DMS53 (cell line): Measurements from ENCODE around the gene GAS2L1.

Experiments
- DNase-seq: peaks from one replicate; lab custom pipeline; 2025; lab: John Stamatoyannopoulos, UW

GAS2L1 gene

DNA sequence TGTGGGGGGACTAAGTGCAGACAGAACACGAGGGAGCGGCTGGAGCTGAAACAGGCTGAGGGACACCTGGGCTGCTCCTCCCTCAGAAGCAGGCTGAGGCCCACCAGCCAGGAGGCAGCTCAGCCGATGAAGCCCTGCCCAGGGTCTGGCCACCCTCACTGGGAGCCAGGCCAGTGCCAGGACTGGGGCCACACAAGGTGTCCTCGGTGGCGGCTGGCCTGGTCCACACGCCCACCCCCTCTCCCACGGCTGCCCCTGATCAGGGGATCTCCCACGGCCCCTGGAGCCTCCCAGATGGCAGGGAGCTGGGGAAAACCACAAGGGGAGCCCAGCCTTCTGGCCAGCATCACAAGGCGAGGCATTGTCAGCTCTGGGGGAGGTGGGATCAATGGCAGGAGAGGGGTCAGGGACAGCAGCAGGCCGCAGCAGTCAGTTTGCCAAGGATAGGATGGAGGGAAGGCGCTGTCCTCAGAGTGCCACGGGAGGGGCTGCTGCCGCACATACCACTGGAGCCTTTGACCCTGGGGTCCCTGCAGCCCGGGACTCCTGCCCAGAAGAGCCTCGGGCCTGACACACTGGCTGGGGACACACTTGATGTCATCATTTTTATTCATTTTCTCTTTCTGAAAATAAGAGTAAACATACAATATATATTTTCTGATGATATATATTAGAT is 20.8 kb downstream of the GAS2L1 start:
- DNase-seq = no peak

DNA sequence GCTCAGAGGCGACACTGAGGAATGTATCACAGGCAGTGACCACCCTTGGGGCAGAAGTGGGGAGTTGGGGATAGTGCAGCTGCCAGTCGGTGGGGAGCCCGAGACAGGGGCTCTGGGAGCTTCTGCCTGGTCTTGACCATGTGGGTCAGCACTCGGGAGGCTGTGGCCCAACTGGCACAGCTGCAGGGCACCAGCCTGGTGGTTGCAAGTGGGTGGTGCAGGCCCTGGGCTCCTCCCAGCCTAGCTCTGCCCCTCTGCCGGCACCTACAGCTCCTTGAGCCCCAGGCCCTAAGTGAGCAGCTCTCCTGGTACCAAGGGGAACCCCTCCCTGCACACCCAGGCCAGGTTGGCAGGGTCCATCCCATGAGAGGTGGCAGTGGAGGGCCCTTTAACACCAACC is 21.6 kb downstream of the GAS2L1 start:
- DNase-seq = no peak

DNA sequence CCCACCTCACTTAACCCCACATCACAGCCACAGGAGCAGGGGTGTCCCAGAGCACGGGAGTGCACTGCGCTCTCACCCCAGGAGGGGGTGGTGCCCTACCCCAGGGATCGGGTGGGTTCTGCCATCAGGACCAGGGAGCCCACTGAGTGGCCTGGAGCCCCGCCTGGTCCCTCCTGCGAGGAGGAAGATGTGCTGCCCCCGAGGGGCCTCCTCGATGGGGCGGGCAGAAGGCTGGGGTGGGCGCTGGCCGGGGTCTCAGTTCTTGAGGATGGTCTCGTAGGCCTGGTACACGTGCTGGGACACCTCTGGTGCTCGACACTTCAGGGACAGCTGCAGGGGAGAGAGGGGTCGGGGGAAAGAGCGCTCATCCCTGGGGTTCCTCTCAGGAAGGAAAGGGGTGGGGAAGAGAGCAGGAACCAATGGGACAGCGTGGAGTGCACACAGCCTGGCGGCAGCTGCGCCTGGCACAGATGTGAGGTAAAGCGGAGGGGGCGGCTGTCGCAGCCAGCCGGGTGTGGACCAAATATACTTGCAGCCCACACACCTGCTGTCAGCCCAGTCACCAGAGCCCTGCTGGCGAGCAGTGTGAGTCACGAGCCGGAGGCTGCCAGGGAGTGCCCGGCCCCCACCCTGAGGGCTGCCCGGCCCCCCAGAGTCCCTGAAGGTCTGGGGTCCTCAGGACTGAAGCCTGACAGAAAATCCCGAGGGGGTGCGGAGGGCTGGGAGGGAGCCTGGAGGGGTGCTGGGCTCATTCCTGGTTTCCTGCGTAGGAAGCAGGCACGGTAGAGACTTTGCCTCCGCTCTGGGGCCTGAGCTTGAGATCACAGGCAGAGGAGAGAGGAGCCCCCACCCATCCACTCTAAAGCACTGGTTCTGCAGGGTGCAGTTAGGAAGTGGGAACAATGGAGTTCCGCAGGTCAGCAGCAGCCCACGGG is 22.4 kb downstream of the GAS2L1 start:
- DNase-seq = no peak

DNA sequence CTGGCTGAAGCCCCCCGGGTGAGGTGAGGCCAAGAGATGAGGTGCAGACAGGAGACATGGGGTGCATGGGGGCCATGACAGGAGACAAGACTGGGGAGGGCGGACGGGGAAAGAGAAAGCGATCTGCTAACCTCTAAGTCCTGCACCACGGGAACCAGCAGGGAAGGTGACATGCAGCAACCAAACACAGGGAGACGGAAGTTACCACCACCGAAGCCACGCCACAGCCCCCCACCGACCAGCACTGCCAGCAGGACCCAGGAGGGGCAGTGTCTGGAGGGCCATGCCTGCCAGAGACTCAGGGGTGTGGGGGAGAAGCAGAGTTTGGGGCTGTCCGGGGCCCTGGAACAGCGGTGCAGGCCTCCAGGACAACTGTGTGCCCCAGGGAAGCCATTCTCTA is 23.1 kb downstream of the GAS2L1 start:
- no peak for DNase-seq

DNA sequence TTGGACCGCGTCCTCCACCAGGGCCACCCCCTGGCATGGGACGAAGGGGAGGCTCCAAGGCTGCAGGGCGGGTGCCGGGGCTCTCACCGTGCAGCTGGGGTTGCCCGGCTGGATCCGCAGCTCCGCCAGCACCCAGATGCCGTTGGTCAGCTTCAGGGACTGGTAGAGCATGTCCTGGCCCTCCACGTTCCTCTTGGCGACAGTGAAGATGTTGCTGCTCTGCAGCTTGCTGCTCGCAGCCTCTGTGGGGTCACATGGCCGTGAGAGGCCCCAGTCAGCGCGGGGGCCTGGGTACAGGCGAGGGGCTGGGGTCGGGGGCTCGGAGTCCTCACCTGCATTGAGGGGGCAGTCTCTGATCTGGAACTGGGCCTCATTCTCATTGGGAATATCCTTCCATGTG is 23.8 kb downstream of the GAS2L1 start:
- DNase-seq = no peak

DNA sequence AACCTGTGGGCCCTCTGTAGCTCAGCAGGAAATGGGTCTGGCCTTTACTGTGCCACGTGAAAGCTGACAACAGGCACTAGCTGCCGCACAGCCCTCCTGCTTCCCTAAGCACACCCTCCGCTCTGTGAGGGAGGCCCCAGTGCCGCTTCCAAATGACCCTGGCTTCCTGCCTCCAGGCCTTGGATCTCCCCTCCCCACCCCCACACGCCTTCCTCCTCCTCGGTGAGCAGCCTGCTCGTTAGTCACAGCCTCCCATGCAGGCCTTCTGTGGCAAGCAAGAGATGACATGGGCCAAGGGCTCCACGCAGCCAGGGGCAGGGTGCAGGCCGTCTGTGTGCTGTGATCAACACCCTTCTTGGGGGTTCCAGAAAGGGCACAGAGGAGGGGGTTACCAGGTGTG is 24.3 kb downstream of the GAS2L1 start:
- no peak for DNase-seq

DNA sequence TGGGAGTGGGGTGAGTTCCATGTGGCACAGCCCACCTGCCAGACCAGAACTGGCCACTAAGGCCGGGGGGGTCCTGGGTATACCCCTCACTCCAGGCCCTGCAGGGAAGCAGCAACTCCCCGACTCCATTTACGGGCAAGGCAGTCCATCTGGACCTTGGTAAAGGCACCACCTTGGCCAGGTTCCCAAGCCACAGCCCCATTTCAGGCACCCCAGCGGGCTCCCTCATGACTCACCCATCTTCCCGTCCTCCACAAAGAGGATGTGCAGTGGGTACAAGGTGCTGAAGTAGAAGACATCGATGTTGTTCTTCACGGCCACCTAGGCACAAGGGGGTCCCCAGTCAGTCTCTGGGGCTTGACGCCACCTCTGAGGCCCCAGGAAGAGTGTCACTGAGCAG is 24.8 kb downstream of the GAS2L1 start:
- DNase-seq = no peak

DNA sequence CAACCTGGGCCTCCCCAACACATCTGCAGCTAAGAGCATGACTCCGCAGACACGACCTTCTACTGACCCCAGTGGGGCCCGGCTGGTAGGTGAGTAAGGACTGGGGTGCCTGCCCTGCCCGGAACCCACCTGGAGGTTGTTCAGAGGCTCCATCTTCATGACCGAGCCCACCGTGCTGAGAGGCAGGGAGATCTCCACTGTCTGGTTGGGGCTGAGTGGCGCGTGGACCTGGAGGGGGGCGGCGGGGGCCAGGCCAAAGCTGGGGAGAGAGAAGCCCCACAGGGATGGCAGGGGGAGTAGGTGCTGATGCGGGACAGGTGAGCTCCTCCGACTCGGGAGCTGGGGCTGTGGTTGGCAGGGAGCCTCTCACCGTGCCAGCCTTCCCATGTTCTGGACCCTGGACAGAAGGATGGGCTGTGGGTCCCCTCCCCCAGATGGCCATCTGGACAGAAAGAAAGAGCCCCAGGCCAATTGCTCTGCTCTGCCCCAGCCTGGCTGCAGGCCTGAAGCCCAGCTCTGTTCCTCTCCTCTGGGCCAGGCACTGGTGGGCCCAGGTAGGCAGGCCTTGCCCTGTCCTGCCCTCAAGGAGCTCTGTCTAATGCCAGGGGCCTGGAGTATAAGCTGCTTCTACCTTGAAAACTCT is 25.3 kb downstream of the GAS2L1 start:
- no peak for DNase-seq

DNA sequence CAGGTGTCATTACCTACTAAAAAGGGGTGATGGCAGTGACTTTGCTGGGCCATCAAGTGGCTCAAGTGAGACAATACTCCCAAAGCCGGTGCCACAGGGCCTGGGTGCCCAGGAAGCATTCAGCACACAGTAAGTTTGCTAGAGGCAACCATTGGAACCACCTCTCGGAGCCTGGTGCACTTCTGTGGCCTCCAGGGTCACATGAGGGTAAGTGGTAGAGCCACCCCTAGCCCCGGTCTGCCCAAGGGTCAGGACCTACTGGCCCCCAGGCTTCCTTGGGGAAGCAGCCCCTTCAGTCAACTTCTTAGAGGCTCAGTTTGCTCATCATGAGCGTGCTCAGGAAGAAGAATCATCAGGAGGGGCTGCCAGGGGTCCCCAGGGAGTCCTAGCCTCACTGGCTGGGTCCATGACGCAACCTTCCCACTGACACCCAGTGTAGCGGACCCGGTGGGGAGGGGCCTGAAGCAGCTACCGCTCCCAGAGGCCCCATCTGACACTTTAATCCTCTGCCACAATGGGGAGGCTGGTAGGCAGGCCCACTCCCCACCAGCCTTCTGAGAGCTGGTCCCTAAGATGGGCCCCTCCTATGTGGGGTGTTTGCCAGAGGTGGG is 26.5 kb downstream of the GAS2L1 start:
- no peak for DNase-seq

DNA sequence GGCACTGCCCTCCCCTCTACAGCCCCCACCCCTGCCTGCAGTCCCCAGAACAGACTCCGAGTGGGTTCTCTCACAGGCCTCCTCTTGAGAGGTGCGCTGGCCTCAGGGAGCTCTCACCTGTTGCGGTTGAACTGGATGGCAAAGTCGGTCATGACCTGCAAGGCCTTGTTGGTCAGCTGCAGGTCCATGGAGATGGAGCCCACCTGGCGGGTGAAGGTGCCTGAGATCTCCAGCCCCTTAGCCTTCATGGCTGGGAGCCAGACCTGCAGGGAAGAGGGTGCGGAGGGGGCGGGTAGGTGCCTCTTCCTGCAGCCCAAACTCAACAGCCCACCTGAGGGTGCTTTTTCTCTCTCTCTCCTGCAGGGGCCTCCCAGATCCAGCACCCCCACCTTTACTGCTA is 27.7 kb downstream of the GAS2L1 start:
- DNase-seq = no peak

DNA sequence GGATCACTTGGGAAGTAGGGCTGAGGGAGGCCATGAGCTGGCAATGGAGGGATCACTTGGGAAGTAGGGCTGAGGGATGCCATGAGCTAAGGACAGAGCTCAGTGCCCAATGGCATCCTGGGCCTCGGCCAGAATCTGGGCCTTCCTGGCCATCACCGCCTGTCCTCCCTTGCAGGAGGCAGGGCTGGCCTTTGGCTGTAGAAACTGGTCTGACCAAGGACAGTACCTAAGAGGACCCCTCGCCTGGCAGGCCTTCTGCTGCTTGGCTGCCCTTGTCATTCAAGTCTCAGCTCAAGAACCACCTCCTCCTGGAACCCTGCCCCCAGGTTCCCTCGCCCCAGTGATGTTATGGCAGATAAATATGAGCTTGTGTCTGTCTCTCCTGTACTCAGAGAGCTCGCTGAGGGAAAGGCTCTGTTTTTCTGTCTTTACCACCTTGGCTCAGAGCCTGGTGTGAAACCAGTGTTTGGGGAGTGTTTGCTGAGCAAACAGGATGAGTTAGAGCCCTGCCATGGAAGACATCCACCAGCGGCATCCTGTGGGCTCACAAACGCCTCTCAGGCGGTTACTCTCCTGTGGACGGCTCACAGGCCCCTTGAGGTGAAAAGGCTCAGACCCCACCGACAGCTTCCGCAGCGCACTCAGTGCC is 28.4 kb downstream of the GAS2L1 start:
- DNase-seq = peak; percentile 64

DNA sequence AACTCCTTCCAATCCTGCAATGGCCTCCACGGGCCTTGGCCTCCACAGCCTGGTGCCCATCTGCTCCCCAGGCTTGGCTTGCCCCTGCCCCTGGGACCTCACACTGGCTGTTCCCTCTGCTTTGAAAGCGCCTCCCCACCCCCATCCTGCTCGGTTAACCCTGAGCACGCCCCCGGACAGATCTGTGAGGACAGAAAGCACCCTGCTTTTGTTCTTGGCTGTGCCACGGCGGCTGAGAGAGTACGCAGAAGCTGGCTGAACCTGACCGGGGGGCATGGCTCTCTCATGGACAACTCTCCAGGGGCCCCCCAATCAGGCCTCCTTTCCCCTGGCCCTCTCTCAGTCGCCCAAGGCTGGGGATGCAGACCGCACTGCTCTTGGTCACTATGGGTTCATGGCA is 29.2 kb downstream of the GAS2L1 start:
- no peak for DNase-seq

DNA sequence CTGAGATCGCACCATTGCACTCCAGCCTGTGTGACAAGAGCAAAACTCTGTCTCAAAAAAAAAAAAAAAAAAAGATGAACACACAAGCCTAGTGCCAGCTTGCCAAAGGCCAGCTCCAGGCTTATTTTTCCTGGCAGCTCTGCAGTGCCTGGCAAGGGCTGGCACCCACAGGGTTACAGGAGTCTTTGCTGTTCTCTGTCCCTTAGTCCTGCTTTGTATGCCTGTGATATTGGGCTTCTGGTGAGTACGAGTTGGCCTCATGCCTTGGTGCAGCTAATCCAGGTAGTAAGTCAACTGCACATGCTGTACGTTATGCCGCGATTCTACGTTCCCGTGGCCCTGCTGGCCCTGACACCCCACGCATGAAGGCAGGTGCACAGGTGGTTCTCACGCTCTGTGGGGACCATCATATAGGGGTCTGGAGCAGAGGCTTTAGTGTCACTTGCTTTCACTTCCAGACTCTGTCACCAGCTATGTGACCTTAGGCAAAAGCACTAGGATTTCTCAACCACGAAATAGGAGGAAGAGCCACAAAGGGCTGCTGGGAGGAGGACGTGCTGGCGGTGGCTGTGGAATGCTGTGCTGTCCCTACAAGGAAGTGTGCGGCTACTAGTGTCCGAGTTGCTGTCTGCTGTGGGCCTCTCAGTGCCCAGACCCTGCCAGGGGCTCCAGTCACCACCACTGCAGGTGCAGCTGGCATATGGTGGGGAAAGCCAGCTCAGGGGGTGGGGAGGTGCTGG is 30.5 kb downstream of the GAS2L1 start:
- DNase-seq = no peak

DNA sequence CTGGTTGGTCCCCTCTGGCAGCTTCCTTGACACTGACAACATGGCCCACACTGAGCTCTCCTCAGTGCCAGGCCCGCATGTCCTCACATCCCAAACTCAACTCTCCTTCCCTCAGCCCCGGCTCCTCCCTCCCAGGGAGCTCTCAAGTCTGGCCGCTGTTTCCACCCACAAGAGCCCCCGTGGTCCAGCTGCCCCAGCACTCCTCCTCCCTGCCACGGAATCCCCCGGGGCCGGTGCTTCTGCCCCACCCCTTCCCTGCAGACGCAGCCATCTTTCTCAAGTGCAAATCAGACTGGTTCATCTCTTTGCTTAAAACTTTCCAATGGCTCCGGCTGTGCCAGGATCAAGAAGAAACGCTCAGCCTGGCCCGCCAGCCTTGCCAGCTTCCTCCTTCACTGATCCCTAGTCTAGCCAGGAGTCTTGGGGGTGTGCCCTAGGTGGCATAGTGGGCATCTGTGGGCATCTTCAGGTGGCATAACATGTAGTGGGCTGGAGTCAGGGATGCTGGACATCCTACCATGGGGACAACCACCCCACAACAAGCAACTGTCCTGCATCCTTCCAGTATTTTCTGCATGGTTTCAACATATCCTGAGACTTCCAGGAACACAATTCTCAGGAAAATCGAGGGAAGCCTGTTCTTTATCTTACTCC is 31.3 kb downstream of the GAS2L1 start:
- no peak for DNase-seq

DNA sequence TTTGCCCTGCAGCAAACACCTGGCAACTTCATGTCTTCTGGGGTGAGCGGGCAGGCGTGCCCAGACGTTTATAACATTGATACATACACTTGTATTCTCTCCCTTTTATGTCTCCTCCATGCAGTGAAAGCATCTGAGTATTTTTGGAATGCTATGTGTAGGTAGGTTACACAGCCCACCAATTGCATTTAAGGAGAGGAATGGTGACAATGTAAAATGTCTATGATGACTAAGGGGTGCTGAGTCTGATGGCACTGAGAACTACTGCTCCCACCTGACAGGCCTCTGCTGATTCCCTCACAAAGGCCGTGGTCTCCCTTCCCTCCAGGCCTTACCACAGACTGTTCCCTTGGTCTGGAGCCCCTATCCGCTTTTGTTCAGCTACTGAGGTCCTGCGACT is 31.9 kb downstream of the GAS2L1 start:
- no peak for DNase-seq

DNA sequence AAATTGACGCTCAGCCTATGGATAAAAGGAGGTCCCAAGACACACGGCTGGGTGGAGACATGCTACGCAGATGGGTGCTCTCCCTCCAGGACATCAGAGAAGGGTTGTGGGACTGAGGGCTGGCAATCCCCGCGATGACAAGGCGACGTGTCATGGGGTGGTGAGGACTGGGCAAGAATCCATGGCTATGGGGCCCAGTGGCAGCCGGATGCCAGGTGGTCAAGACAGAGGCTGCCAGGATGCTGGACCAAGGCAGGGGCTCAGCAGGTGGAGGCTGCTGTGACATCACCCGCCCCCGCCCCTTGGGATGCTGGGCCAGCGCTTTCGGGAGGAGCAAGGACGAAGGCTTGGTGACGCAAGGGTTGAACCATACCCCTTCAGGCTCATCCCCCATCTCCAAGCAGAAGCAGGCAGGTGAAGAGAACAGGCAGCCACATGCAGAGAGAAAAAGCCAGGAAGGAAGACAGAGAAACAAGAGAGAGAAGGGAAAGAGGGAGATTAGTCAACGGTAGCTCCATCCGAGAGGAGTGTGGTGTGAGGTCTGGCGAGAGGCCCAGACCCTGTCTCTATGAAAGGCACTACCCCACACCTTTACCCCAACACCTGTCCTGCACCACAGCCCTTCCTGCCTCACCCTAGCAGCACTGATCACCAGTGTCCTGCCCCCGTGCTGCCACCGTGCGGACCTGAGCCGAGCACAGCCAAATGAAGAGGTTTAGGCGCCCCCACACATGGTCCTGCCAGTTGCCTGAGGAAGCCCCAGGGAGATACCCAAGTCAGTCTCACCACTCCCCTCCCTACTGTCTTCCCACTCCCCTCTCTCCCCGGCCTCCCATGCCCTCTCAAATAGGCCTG is 33.2 kb downstream of the GAS2L1 start:
- DNase-seq = no peak

DNA sequence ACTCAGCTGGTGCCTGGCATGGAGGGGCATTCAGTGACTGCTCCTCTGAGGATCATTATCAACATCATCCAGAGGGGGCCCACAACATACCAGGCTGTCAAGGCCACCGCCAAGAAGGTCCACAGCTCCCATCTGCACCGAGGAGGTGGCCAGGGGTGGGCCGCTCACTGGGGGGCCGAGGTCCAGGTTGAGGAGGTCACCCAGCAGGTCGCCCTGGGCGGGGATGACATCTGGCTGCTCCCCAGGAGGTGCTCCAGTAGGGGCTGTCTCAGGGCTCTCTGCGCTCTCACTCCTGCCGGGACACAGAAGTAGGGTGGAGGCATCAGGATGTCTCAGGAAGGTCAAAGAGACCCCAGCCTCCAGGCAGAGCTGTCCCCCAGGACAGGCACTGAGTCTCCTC is 34.1 kb downstream of the GAS2L1 start:
- no peak for DNase-seq

DNA sequence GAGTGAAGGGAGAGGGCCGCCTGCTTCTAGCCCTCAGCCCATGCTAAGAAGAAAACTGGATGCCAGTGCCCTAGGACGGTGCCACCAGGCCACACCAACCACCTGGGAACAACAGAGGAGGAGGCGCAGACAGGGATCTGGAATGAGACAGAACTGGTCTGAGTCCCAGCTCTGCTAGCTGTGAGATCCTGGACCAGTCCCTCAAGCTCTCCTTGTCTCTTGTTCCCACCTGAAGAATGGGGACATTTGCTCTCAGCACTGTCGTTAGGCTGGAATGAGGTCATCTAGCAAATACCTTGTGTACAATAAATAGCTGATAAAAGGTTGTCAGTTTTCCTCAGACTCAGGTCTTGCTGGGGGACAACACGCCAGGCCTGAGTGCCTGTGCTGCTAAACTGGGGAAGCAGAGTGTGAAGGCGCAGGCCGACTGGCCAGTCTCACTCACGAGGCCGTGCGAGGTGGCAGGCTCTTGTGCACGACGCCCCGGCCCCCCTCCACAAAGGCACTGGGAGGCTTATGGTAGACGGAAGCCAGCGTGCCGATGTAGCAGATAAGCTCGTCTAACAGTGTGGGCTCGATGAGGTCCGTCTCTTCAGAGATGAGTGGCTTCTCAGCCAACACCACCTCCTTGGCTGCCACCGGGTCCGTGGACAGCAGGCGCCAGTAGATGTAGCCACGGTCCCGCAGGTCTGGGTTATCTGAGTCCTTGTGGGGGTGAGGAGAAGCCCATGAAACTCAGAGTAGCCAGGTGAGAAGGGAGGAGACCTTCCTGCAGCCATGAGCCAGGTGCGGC is 34.8 kb downstream of the GAS2L1 start:
- DNase-seq = no peak

DNA sequence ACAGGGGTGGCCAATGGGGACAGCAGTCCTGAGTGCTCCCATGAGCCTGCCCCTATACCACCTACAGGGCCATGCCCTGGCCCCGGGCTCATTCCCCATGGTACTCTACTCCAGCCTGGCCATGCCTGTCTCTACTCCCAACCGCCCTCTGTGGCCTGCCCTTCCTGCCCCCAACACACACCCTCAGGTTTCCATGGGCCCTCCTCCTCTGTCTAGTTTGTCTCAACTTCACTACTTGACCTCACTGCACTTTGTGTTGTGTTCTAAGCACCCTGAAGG is 35.3 kb downstream of the GAS2L1 start:
- no peak for DNase-seq
